Endometrial microvascular endothelial cells (primary cell): Measurements from ENCODE around the gene TRAPPC12. TPM values are rescaled to one million over a fixed set of nuclear protein-coding genes. Genes with fewer than 3 reads are reported as not detected.
"Not testable (repeated sequence)": the region's sequence is repeated elsewhere in the genome, so short reads cannot be mapped to it uniquely, and the experiment has no call there.

Source experiments
- in situ Hi-C: cut with HindIII; loops from 2 replicates; pipeline ENCODE4 v1.10.0; 2017; ENCODE audit warnings: low sequenced_read_pairs, low pct_unique_long_range_greater_than_20kb; ENCODE audit errors: inconsistent ontology term
- total RNA-seq: library from RNA; depleted of rRNA; stranded (reverse); fragments of >200 nt; gene quantifications from one replicate; pipeline ENCODE4 v1.2.3, GENCODE V29; 2015; ENCODE audit errors: inconsistent ontology term

TRAPPC12 gene
- total RNA-seq, 1 donor from 2014 or later: 66.1 TPM

GRCh38 chr2:3513026-3513810, 133.7 kb downstream of the TRAPPC12 start:
- in situ Hi-C loops: no loop called here

- in situ Hi-C loops: not testable (repeated sequence)
Observed at GRCh38 chr2:3515438-3515837, 135.9 kb downstream of the TRAPPC12 start.

- in situ Hi-C loops: no loop called here
Observed at GRCh38 chr2:3516831-3517230, 137.3 kb downstream of the TRAPPC12 start.

- in situ Hi-C loops: no loop called here
Observed at GRCh38 chr2:3517948-3518495, 138.5 kb downstream of the TRAPPC12 start.

- in situ Hi-C loops: no loop called here
Observed at GRCh38 chr2:3518496-3519254, 139.2 kb downstream of the TRAPPC12 start.

GRCh38 chr2:3519255-3520205, 140.0 kb downstream of the TRAPPC12 start, which contains the start of gene ADI1:
ADI1 (minus strand) TSS chr2:3519531; CDS start chr2:3519487, 44 bp downstream.
- in situ Hi-C loops: no loop called here

- in situ Hi-C loops: no loop called here
Observed at GRCh38 chr2:3520591-3520990, 141.1 kb downstream of the TRAPPC12 start.

- in situ Hi-C loops: no loop called here
Observed at GRCh38 chr2:3522961-3523421, 143.5 kb downstream of the TRAPPC12 start.

- in situ Hi-C loops: no loop called here
Observed at GRCh38 chr2:3523551-3524041, 144.1 kb downstream of the TRAPPC12 start.

GRCh38 chr2:3526871-3527270, 147.4 kb downstream of the TRAPPC12 start:
- in situ Hi-C loops: no loop called here

GRCh38 chr2:3527886-3528785, 148.6 kb downstream of the TRAPPC12 start:
- in situ Hi-C loops: no loop called here

Other genes starting within 250 kb of the TRAPPC12 start
- gene EIPR1, start 1.9 kb upstream of the TRAPPC12 start, total RNA-seq: 65.9 TPM
- 64.4 TPM for gene ADI1, start 139.8 kb downstream of the TRAPPC12 start, total RNA-seq
- gene RNASEH1, start 178.6 kb downstream of the TRAPPC12 start, total RNA-seq: 43.2 TPM
- 3,294 TPM for gene RPS7, start 195.6 kb downstream of the TRAPPC12 start, total RNA-seq
- gene COLEC11, start 215.4 kb downstream of the TRAPPC12 start, total RNA-seq: not detected